PC-3 (cell line): Measurements from ENCODE around the gene OXNAD1. TPM values are rescaled to one million over a fixed set of nuclear protein-coding genes. Genes with fewer than 3 reads are reported as not detected.

Experiments
- ATAC-seq: fragments of 200-7000 bp; cut with Tn5 transposase; 2 replicates; pipeline ENCODE4 v1.9.1; 2020; ENCODE audit warnings: mild to moderate bottlenecking, moderate library complexity
- BruUV-seq: library from RNA; stranded (reverse); fragments of 400-500 nt; replicated peaks from 2 replicates; lab custom pipeline; 2021; lab: Mats Ljungman, UMichigan
- CTCF ChIA-PET: fragments of 300-600 bp; sonication (Branson Sonifier 250); formaldehyde crosslinking; loops from one replicate; lab custom pipeline; 2022; ENCODE audit warnings: antibody characterized with exemption; lab: Charles Lee
- POLR2A ChIA-PET: fragments of 300-600 bp; sonication (Branson Sonifier 250); formaldehyde crosslinking; loops from one replicate; lab custom pipeline; 2022; ENCODE audit warnings: antibody characterized with exemption; ENCODE audit not compliant: unreplicated experiment; lab: Charles Lee
- DNase-seq: peaks from one replicate; pipeline ENCODE4 v3.0.0-alpha.2; 2015
- H2AFZ ChIP-seq: fragments of 300-600 bp; sonication (generic); 2 replicates; pipeline ENCODE4 v1.6.0; 2016; ENCODE audit warnings: antibody characterized with exemption, low read length
- H3F3A ChIP-seq: fragments of 300-600 bp; sonication (generic); one replicate; pipeline ENCODE4 v1.6.0; 2017; ENCODE audit warnings: antibody characterized with exemption, low read length, control low read depth, mild to moderate bottlenecking; ENCODE audit not compliant: unreplicated experiment
- H3K27ac ChIP-seq: fragments of 300-600 bp; sonication (generic); 2 replicates; pipeline ENCODE4 v1.5.1; 2016; ENCODE audit warnings: mild to moderate bottlenecking, low read length
- H3K27me3 ChIP-seq: fragments of 300-600 bp; sonication (generic); 2 replicates; pipeline ENCODE4 v1.6.1; 2016; ENCODE audit warnings: low read length, mixed read lengths
- H3K36me3 ChIP-seq: fragments of 300-600 bp; sonication (generic); 2 replicates; pipeline ENCODE4 v1.6.1; 2016; ENCODE audit warnings: low read depth, mixed run types, low read length, mixed read lengths
- H3K4me1 ChIP-seq: fragments of 300-600 bp; sonication (generic); 2 replicates; pipeline ENCODE4 v1.5.1; 2016; ENCODE audit warnings: low read length; ENCODE audit not compliant: insufficient read depth
- H3K4me2 ChIP-seq: fragments of 300-600 bp; sonication (generic); 2 replicates; pipeline ENCODE4 v1.6.0; 2016; ENCODE audit warnings: low read length
- H3K4me3 ChIP-seq: fragments of 300-600 bp; sonication (generic); 2 replicates; pipeline ENCODE4 v1.5.1; 2016; ENCODE audit warnings: mild to moderate bottlenecking, low read length, mixed read lengths
- H3K79me2 ChIP-seq: fragments of 300-600 bp; sonication (generic); 2 replicates; pipeline ENCODE4 v1.6.1; 2017; ENCODE audit warnings: low read length, mixed read lengths
- H3K9ac ChIP-seq: fragments of 300-600 bp; sonication (generic); 2 replicates; pipeline ENCODE4 v1.6.0; 2016; ENCODE audit warnings: mild to moderate bottlenecking, low read length
- H3K9me2 ChIP-seq: fragments of 300-600 bp; sonication (generic); replicated peaks from 2 replicates; pipeline ENCODE4 v1.6.1; 2016; ENCODE audit warnings: mixed run types, low read length, mixed read lengths
- H3K9me3 ChIP-seq: fragments of 300-600 bp; sonication (generic); 2 replicates; pipeline ENCODE4 v1.6.1; 2016; ENCODE audit warnings: low read length, mixed read lengths
- H4K20me1 ChIP-seq: fragments of 300-600 bp; sonication (generic); 2 replicates; pipeline ENCODE4 v1.6.1; 2016; ENCODE audit warnings: low read length, mixed read lengths
- CTCF ChIP-seq: fragments of 300-600 bp; sonication (generic); conservative IDR thresholded peaks from 2 replicates; pipeline ENCODE4 v1.5.1; 2017; ENCODE audit warnings: antibody characterized with exemption, low read depth, mild to moderate bottlenecking, low read length
- EZH2 ChIP-seq: fragments of 300-600 bp; sonication (generic); IDR thresholded peaks from one replicate; pipeline ENCODE4 v1.6.1; 2017; ENCODE audit warnings: antibody characterized with exemption, mild to moderate bottlenecking, low read length; ENCODE audit not compliant: unreplicated experiment
- EZH2phosphoT487 ChIP-seq: fragments of 300-600 bp; sonication (generic); IDR thresholded peaks from 2 replicates; pipeline ENCODE4 v1.6.1; 2018; ENCODE audit warnings: mild to moderate bottlenecking, antibody characterized with exemption, low read length, borderline replicate concordance
- intact Hi-C: fragments of 100-400 bp; cut with micrococcal nuclease; formaldehyde crosslinking; loops from 2 replicates; pipeline ENCODE4 v1.9.0; 2023
- total RNA-seq: library from RNA; depleted of rRNA; stranded (reverse); fragments of >200 nt; gene quantifications from 2 replicates; pipeline ENCODE4 v1.2.3, GENCODE V29; 2014

The OXNAD1 gene
- total RNA-seq, 1 experiment from 2014 or later, result 20.5 TPM

GRCh38 chr3:16239086-16239770 is 25.8 kb upstream of the OXNAD1 start:
- H3K79me2 ChIP-seq, result no peaks in the 10 kb centered on the region
- ChIA-PET CTCF (no interaction called here), POLR2A (no interaction called here)
- no peaks in the 10 kb centered on the region for H4K20me1 ChIP-seq
- DNase-seq, result no peak
- no peaks in the 10 kb centered on the region for H3K9me3 ChIP-seq
- H3K4me3 ChIP-seq, result no peak overlapping the region
- no peaks in the 10 kb centered on the region for H3F3A ChIP-seq
- no peak for ATAC-seq
- intact Hi-C loops, result no loop called here
- H3K36me3 ChIP-seq, result no peaks in the 10 kb centered on the region
- H3K27ac ChIP-seq, result no peak overlapping the region
- no peaks in the 10 kb centered on the region for H3K27me3 ChIP-seq
- H3K9me2 ChIP-seq, result no peaks in the 10 kb centered on the region
- TF ChIP-seq EZH2phosphoT487, result no peak
- TF ChIP-seq EZH2, result no peak
- TF ChIP-seq CTCF, result no peak
- H3K4me2 ChIP-seq, result no peak overlapping the region
- no peak overlapping the region for H2AFZ ChIP-seq
- no peak overlapping the region for H3K9ac ChIP-seq
- peaks cover 27% of the 10 kb centered on the region for H3K4me1 ChIP-seq
- BruUV-seq, result no TSS peak

GRCh38 chr3:16239780-16240179 is 25.2 kb upstream of the OXNAD1 start:
- Histone ChIP-seq H3K4me1 (peaks cover 32% of the 10 kb centered on the region), H3K27ac (peak overlapping the region; percentile 35), H3K79me2 (no peaks in the 10 kb centered on the region), H3K4me2 (0 out of 2 replicates have a peak overlapping the region, but pooled peaks have one; percentile 1), H3K9me2 (no peaks in the 10 kb centered on the region), H3K9me3 (no peaks in the 10 kb centered on the region), H4K20me1 (no peaks in the 10 kb centered on the region), H2AFZ (no peak overlapping the region), H3K27me3 (no peaks in the 10 kb centered on the region), H3F3A (no peaks in the 10 kb centered on the region), H3K36me3 (no peaks in the 10 kb centered on the region), H3K4me3 (no peak overlapping the region), H3K9ac (no peak overlapping the region)
- DNase-seq (no peak), ATAC-seq (peak; percentile 10; the same call in 1 of the 2 replicates)
- TF ChIP-seq EZH2 (no peak), CTCF (no peak), EZH2phosphoT487 (no peak)
- BruUV-seq, result no TSS peak
- intact Hi-C loops, result loop anchor here (10.0 kb wide), 1 partner anchor 605 kb away; no protein-coding TSS in a partner anchor
- ChIA-PET POLR2A (no interaction called here), CTCF (no interaction called here)

GRCh38 chr3:16240229-16241023 is 24.6 kb upstream of the OXNAD1 start:
- H2AFZ ChIP-seq, result no peak overlapping the region
- POLR2A ChIA-PET, result no interaction called here
- TF ChIP-seq EZH2phosphoT487, result no peak
- TF ChIP-seq CTCF, result no peak
- TF ChIP-seq EZH2, result no peak
- H4K20me1 ChIP-seq, result no peaks in the 10 kb centered on the region
- intact Hi-C loops, result loop anchor here (10.0 kb wide), 1 partner anchor 606 kb away; no protein-coding TSS in a partner anchor
- H3K4me1 ChIP-seq, result peaks cover 33% of the 10 kb centered on the region
- peak; percentile 75 for ATAC-seq
- no peaks in the 10 kb centered on the region for H3F3A ChIP-seq
- CTCF ChIA-PET, result no interaction called here
- H3K4me2 ChIP-seq, result peak overlapping the region; percentile 15; the same call in 1 of the 2 replicates
- H3K9me3 ChIP-seq, result no peaks in the 10 kb centered on the region
- H3K4me3 ChIP-seq, result no peak overlapping the region
- no peak overlapping the region for H3K9ac ChIP-seq
- BruUV-seq, result no TSS peak
- no peaks in the 10 kb centered on the region for H3K79me2 ChIP-seq
- no peaks in the 10 kb centered on the region for H3K36me3 ChIP-seq
- H3K9me2 ChIP-seq, result no peaks in the 10 kb centered on the region
- no peaks in the 10 kb centered on the region for H3K27me3 ChIP-seq
- DNase-seq, result peak; percentile 88
- H3K27ac ChIP-seq, result peak overlapping the region; percentile 35
